ENCODE results near the gene KCNQ1. TPM values are rescaled to one million over a fixed set of nuclear protein-coding genes. Genes with fewer than 3 reads are reported as not detected.

KCNQ1 gene
- total and polyA plus RNA-seq, 2 donors (not counting 3 experiments of a cell fraction or from before 2014, with no cell fraction given), result 0.07 to 0.09 TPM

DNA sequence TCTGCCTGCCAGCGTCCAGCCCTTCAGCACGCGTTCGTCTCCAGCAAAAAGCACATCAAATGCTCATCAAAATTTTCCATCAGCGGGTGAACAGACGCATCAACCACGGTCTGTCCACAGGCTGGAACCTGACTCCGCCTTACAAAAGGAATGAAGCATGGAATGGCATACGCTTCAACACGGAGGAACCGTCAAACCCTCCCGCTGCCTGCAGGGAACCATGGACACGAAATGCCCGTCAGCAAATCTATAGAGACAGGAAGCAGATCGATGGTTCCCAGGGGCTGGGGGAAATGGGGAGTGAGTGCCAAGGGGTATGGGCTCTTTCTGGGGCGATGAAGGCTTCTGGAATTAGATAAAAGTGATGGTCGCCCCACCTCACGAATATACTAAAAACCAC, 28.0 kb upstream of the KCNQ1 start:
- ChIA-PET CTCF (interaction anchor here (1.1 to 10.1 kb wide), 7 partner anchors 8 to 218 kb away, joined by 3 to 829 read pairs (median 4); partner anchors contain the start of genes C11orf21, TSPAN32 and TSSC4), POLR2A (no interaction called here)
- intact Hi-C loops (cut with micrococcal nuclease), result no loop called here

More for the DNA sequence above, 28.0 kb upstream of the KCNQ1 start:
- H3K36me3 ChIP-seq (ENCODE audit: control insufficient read depth in 2 of 2, extremely low read depth in 1 of 2, insufficient read depth in 2 of 2, low read length in 2 of 2), result no peaks in the 10 kb centered on the region
- no peaks in the 10 kb centered on the region for H3K27me3 ChIP-seq (ENCODE audit: control insufficient read depth in 2 of 2, insufficient read depth in 2 of 2, low read length in 2 of 2)
- H3K4me1 ChIP-seq (ENCODE audit: control insufficient read depth, extremely low read depth, insufficient read depth, low read length), result no peaks in the 10 kb centered on the region
- no peak overlapping the region for H3K4me2 ChIP-seq (ENCODE audit: insufficient read depth, low read length)
- dilution Hi-C loops (cut with MboI; ENCODE audit: extremely low pct_ligation_motif_present, low sequenced_read_pairs), result no loop called here
- no peak overlapping the region for H3K4me3 ChIP-seq (replicated peaks in 1 of 3; ENCODE audit: insufficient read depth in 1 of 3, low read depth in 1 of 3, low read length in 3 of 3)
- no peaks in the 10 kb centered on the region for H4K20me1 ChIP-seq (replicated peaks; ENCODE audit: control insufficient read depth, extremely low read depth, insufficient read depth, low read length)
- H3K9me3 ChIP-seq (replicated peaks; ENCODE audit: control insufficient read depth, insufficient read depth, low read length), result no peaks in the 10 kb centered on the region
- H3K79me2 ChIP-seq (ENCODE audit: control insufficient read depth, insufficient read depth, low read length), result no peaks in the 10 kb centered on the region
- TF ChIP-seq, protein P1, sequence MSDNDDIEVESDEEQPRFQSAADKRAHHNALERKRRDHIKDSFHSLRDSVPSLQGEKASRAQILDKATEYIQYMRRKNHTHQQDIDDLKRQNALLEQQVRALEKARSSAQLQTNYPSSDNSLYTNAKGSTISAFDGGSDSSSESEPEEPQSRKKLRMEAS (IDR thresholded peaks at IDR 0.05; ENCODE audit: insufficient read depth, insufficient read length), result no peak
- TF ChIP-seq MYC (IDR thresholded peaks at IDR 0.05; ENCODE audit: low read depth, low read length) (no peak), POLR2A (IDR thresholded peaks at IDR 0.05; ENCODE audit: low read depth, low read length) (no peak), GATA2 (IDR thresholded peaks at IDR 0.05; ENCODE audit: insufficient read depth, insufficient read length, low read depth, low read length) (no peak), EZH2 (IDR thresholded peaks at IDR 0.05; ENCODE audit: borderline replicate concordance, low read depth, low read length, severe bottlenecking) (no peak), POLR2AphosphoS5 (IDR thresholded peaks at IDR 0.05; ENCODE audit: insufficient read depth, low read depth, low read length) (no peak), JUN (IDR thresholded peaks at IDR 0.05; ENCODE audit: borderline replicate concordance, insufficient read depth, insufficient read length, low read depth) (no peak), CTCF (IDR thresholded peaks at IDR 0.05; ENCODE audit: extremely low read depth in 1 of 2, insufficient read depth in 1 of 2, low read depth in 1 of 2, low read length in 2 of 2) (no peak), FOS (IDR thresholded peaks at IDR 0.05; ENCODE audit: borderline replicate concordance, insufficient read depth, low read length) (no peak)
- no peaks in the 10 kb centered on the region for H3K9me1 ChIP-seq (replicated peaks; ENCODE audit: control insufficient read depth, extremely low read depth, insufficient read depth, low read length)
- DNase-seq (ENCODE audit: low read depth, low spot score), result no peak
- no peak overlapping the region for H2AFZ ChIP-seq (ENCODE audit: low read depth, low read length)
- no peak for FAIRE-seq
- BruUV-seq (replicated peaks), result no TSS peak
- H3K27ac ChIP-seq (ENCODE audit: insufficient read depth, low read depth, low read length), result no peak overlapping the region
- no peak overlapping the region for H3K9ac ChIP-seq (replicated peaks; ENCODE audit: extremely low read depth, insufficient read depth, low read length)
